C1 segment of cervical spinal cord (tissue), 14 donors: Measurements from ENCODE around the gene CYP26A1.

Source experiments
- DNase-seq, 14 donors: peaks; one replicate each; lab custom pipeline; 2025; lab: John Stamatoyannopoulos, UW

The CYP26A1 gene

GRCh38 chr10:93073539-93074146 is at the start of gene CYP26A1:
CYP26A1 (plus strand) TSS chr10:93073893; CDS start chr10:93073935, 42 bp downstream.
- no peak for DNase-seq

DNA sequence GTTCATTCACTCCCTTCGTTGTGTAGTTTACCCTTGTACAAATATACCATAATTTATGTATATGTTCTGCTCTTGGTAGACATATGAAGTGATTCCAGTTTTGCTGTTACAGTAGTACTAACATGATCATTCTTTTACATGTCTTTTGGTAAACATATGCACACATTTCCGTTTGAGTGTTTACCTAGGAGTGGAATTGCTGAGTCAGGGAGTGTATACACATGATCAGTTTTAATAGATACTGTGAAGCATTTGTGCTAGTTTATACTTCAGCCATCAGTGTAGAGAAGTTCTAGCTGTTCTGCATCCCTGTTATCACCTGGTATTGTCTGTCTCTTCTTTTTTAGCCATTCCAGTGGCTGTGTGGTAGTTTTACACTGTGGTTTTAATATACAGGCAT is 47.6 kb upstream of the CYP26A1 start:
- no peak for DNase-seq

DNA sequence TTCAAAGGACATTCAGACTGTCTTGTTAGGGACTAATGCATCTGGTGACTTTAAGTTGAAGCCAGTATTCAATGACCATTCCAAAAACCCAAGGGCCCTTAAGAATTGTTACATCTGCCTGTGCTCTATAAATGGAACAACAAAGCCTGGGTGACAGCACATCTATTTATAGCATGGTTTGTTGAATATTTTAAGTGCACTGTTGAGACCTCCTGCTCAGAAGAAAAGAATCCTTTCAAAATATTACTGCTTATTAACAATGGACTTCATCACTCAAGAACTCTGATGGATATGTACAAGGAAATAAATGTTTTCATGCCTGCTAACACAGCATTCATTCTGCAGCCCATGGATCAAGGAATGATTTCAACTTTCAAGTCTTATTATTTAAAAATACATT is 46.2 kb upstream of the CYP26A1 start:
- DNase-seq: no peak

GRCh38 chr10:93028883-93029282 is 44.8 kb upstream of the CYP26A1 start:
- DNase-seq: no peak

DNA sequence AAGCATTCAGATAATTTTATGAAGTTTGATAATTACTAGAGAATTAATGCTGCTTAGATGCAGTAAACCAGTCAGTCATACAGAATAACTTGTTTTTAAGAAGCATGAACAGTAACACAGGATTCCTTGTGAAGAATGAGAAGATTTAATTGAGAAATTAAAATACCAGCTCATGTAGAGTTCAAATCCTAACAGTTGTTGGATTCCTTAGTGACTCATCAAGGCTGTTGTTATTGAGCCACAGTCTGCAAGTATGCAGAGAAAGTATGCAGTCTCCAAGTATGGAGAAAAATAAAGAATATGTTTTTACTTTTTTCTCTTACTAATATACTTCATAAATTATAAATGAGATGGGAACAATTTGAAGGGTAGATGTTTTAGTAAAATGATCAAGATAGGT is 43.3 kb upstream of the CYP26A1 start:
- DNase-seq: no peak

DNA sequence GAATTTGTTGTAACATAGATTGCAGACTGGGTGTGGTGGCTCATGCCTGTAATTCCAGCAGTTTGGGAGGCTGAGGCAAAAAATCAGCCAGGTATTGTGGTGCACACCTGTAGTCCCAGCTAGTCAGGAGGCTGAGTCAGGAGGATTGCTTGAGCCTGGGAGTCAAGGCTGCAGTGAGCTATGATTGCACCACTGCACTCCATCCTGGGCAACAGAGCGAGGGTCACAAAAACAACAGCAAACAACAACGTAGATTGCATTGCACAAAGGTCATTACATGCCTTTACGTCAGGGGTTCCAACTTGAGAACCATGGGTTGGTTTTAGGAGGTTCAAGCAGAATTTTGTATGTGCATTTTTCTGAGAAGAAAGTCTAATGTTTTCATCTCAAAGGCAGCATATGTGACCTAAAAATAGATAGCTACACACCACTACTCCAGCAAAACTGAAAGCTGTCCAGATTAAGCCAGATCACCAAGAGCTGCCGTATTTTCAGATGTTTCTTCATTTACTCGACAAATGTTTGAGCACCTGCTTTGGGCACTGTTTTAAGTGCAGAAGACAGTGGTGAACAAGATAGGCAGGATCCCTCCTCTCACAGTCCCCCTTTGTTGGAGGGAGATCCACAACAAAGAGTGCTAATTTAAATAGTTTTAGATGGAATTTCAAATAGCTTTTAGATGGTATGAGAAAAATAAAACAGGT is 41.4 kb upstream of the CYP26A1 start:
- peak in 1 of 14 donors; percentile 22 for DNase-seq

DNA sequence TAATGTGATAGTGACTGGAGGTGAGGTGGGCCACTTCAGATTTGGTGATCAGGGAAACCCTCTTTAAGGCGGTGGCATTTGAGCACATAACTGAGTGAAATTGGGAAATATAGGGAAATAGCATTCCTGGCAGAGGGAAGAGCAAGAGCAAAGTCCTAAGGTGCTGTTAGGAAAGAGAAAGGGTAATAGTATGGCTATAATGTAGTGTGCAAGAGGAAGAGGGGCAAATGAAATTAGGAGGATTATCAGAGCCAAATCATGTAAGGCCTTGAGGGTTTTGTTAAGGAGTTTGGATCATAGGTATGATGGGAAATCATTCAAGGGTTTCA is 40.9 kb upstream of the CYP26A1 start:
- DNase-seq: no peak

- no peak for DNase-seq
Observed at GRCh38 chr10:93034426-93034825, 39.3 kb upstream of the CYP26A1 start.

DNA sequence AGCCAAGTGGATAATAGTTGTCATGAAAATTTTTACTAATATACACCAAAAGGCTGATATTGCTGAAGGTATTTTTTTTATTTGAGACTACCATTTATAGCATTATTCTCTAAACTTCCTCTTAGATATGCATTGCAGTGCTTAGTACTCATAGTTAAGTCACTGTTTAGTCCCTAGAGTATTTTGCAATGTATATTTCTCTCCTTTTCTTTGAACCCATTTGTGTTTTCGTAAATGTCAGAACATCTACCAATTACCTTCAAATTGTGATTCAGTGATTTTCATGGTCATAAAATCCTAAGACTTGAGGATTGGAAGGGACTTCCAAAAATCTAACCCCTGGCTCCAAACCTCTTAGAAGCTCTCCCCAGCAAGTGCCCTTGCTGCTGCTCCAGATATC is 34.6 kb upstream of the CYP26A1 start:
- DNase-seq: no peak

- no peak for DNase-seq
Observed at GRCh38 chr10:93039721-93040120, 34.0 kb upstream of the CYP26A1 start.

GRCh38 chr10:93054486-93054885 is 19.2 kb upstream of the CYP26A1 start:
- no peak for DNase-seq

DNA sequence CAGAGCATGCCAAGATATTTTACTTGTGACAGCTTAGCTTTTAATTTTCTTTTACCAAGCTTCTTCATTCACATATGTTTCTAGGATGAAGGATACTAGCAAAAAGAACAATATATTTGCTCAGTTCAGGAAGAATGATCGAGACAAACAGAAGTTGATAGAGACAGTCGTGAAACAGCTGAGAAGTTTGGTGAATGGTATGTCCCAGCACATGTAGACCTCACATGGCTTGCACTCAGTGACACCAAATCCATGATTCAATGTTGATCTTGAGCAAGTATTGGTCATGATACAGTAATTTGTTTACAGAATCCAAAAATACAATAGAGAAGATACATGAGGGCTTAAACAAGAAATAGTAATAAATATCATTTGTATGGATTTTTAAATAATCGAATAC is 15.6 kb upstream of the CYP26A1 start:
- DNase-seq: no peak

DNA sequence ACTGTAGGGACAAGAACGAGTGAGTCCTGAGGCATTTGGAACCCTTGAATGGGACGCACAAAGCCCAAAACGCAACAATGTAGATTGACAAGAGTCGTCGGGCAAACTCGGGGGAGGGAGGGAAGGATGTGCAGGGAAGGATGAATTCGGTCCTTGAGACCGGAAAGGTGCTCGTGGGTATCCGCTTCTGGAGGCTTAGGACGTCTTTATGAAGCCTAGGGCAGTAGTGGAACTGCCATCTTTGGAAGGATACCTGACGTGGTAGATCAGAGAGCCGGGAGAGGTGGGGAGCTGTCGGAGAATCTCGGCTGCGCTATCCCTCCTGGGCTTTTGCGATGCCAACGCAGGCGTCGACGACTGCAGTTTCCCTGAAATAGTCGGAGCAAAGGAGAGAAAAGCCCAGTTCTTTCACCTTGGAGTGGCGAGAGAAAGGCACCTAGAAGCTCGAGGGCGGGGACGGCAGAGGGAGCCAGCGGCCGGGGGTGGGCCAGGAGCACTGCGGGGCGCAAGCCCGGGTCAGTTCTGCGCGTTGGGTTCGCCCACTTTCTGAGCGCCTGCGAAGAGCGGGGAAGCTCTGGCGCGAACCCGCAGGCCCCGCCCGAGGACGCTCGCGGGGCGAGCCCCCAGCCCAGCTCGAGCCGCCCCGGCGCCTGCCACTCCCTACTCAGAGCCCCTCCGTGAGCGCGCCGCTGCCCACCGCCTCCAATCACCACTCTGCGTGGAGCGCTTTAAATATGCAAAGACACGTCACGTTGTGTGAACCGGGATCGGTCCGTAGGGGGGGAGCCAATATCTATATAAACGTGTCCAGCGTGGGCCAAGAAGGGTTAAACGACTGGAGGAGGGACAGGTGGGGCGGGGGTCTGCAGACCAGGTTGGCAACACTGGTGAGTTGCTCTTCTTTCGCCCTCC is 13.5 kb upstream of the CYP26A1 start, which contains the start of gene CYP26C1:
Gene CYP26C1 (plus strand): TSS at position 824 of the 912 bp plus-strand sequence. CDS start 466 bp downstream, outside the sequence.
- no peak for DNase-seq

- DNase-seq: no peak
Observed at GRCh38 chr10:93060887-93061593, 12.7 kb upstream of the CYP26A1 start.

GRCh38 chr10:93061594-93062513 is 11.8 kb upstream of the CYP26A1 start:
- DNase-seq: no peak

DNA sequence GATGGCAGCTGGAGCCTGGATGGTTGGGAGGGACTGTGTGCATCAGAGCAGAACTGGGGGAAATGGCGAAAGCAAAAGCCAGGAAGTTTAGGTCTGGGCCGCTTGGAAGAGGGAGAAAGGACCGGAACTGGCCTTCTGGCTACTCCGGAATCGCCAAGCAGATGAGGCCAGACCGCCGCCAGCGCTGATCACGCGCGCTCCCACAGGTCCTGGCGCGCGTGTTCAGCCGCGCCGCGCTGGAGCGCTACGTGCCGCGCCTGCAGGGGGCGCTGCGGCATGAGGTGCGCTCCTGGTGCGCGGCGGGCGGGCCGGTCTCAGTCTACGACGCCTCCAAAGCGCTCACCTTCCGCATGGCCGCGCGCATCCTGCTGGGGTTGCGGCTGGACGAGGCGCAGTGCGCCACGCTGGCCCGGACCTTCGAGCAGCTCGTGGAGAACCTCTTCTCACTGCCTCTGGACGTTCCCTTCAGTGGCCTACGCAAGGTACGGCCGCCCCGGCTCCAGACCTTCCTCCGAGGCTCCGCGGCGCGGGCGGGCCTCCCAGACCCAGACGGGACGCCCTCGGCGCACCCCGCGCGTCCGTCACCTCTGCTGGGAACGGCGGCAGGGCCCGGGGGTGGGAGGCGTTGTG is 11.1 kb upstream of the CYP26A1 start:
- DNase-seq: no peak

DNA sequence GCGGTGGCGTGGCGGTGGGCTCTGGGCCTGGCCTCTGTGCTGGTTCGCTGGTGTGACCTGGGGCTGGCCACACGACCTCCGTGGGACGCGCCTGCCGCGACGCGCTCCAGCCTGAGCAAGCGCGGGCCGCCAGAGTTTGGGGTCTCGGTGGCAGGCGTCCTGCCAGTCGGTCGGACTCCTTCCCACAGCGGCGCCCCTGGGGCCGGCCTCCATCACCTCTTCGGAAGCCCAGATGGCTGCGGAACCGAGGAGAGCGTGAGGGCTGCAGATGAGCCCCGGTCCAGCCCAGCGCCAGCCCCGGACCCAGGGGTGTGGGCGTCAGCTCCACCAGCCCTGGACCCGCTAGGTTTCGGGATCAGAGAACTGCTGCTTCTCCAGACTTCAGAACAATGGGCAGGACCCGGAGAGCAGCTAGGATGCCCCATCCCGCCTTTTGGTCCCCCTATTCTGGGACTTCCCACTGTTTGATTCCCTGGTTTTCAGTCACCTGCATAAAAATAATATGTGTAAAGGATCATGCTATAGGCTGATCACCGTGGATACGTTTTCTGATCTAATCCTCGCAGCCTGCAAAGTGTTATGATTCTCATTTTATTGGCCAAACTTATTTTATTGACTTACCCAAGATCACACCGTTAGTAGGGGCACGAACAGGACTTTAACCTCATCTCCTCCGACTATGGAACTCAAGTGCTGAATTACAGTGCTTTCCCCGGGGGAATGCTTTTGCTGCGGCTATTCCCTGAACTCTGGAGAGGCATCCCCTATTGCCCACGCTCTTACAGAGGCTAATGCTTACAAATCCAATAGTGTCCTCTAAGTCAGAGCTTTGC is 10.3 kb upstream of the CYP26A1 start:
- DNase-seq: no peak

DNA sequence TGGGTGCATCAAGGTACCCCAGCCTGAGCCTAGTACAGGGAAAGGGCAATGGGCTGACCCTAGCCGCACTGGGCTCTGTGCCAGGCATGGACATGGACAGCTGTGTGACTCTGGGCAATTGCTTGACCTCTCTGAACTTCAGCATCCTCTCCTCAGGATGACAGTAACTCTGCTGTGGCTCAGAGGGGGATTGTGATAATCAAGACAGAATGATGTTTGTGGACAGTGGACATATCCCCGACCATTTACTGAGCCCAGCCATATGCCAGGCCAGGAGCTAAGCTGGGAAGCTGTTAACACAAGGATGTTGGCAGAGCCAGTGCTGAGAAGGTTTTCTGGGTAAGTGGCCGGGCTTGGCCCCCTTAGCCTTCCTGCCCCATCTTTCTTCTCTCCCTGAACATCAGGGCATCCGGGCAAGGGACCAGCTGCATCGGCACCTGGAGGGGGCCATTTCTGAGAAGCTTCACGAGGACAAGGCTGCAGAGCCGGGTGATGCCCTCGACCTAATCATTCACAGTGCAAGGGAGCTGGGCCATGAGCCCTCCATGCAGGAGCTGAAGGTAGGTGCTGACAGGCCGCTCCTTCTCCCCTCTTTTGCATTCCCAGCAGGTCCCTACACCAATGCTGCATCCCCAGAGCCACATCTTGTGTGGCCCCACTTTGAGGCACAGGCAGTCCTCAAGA is 9.6 kb upstream of the CYP26A1 start:
- DNase-seq: no peak
